Cerebellar cortex (tissue), 1 donor: Measurements from ENCODE around the gene ABLIM1.

Experiments
- DNase-seq: peaks from one replicate; pipeline ENCODE4 v3.0.0-alpha.2; 2015; ENCODE audit warnings: low spot score

Gene ABLIM1

GRCh38 chr10:114408968-114409444 is 249.1 kb downstream of the ABLIM1 start:
- DNase-seq: no peak

- no peak for DNase-seq
These were observed 249.7 kb downstream of the ABLIM1 start for GRCh38 chr10:114408112-114408967.

GRCh38 chr10:114406455-114406854 is 251.6 kb downstream of the ABLIM1 start:
- DNase-seq: no peak

- no peak for DNase-seq
These were observed 253.1 kb downstream of the ABLIM1 start for GRCh38 chr10:114405011-114405350.

GRCh38 chr10:114404171-114405010 is 253.7 kb downstream of the ABLIM1 start, which contains the start of gene AFAP1L2:
TSS of gene AFAP1L2 (minus strand) at chr10:114404502. CDS start at chr10:114404455, 47 bp downstream.
- peak; percentile 31 for DNase-seq

- no peak for DNase-seq
These were observed 254.4 kb downstream of the ABLIM1 start for GRCh38 chr10:114403541-114404161.

GRCh38 chr10:114402871-114403540 is 255.1 kb downstream of the ABLIM1 start:
- peak; percentile 51 for DNase-seq

- peak; percentile 28 for DNase-seq
These were observed 255.8 kb downstream of the ABLIM1 start for GRCh38 chr10:114402233-114402632.

GRCh38 chr10:114401195-114401791 is 256.8 kb downstream of the ABLIM1 start:
- peak; percentile 96 for DNase-seq

- no peak for DNase-seq
These were observed 258.0 kb downstream of the ABLIM1 start for GRCh38 chr10:114400091-114400490.

- no peak for DNase-seq
These were observed 258.5 kb downstream of the ABLIM1 start for GRCh38 chr10:114399576-114399975.

GRCh38 chr10:114398587-114399331 is 259.3 kb downstream of the ABLIM1 start:
- DNase-seq: no peak

- DNase-seq: no peak
These were observed 260.4 kb downstream of the ABLIM1 start for GRCh38 chr10:114397651-114398145.

GRCh38 chr10:114396464-114396863 is 261.6 kb downstream of the ABLIM1 start:
- no peak for DNase-seq

GRCh38 chr10:114395366-114396022 is 262.6 kb downstream of the ABLIM1 start:
- no peak for DNase-seq

GRCh38 chr10:114394531-114394930 is 263.5 kb downstream of the ABLIM1 start:
- DNase-seq: no peak

- DNase-seq: no peak
These were observed 264.2 kb downstream of the ABLIM1 start for GRCh38 chr10:114393886-114394285.

- no peak for DNase-seq
These were observed 264.6 kb downstream of the ABLIM1 start for GRCh38 chr10:114393482-114393881.

- no peak for DNase-seq
These were observed 265.8 kb downstream of the ABLIM1 start for GRCh38 chr10:114392112-114392835.
